Keratinocyte (primary cell): ENCODE results near the gene MAGI1. TPM values are rescaled to one million over a fixed set of nuclear protein-coding genes. Genes with fewer than 3 reads are reported as not detected.

Experiments used
- DNase-seq: peaks from one replicate; pipeline ENCODE4 v3.0.0-alpha.2; 2011; ENCODE audit warnings: low read depth, missing footprints, low spot score
- FAIRE-seq: peaks from 2 replicates; lab custom pipeline; 2011; peaks lifted over from hg19 to GRCh38; lab: Jason Lieb, UNC
- H2AFZ ChIP-seq: 2 replicates; pipeline ENCODE4 v1.6.0; 2012; ENCODE audit warnings: low read length, control low read depth, inconsistent platforms; ENCODE audit not compliant: control insufficient read depth
- H3K27ac ChIP-seq: 2 replicates; pipeline ENCODE4 v1.5.1; 2011; ENCODE audit warnings: low read length; ENCODE audit not compliant: control insufficient read depth, insufficient read depth
- H3K27me3 ChIP-seq: 3 replicates; pipeline ENCODE4 v1.6.0; 2011; ENCODE audit warnings: low read length; ENCODE audit not compliant: control insufficient read depth, insufficient read depth; ENCODE audit errors: extremely low read depth
- H3K36me3 ChIP-seq, 2 experiments: 2 replicates in 1 of 2; 3 replicates in 1 of 2; pipeline ENCODE4 v1.5.1; 2011; ENCODE audit warnings: low read length in 2 of 2, mild to moderate bottlenecking in 1 of 2; ENCODE audit not compliant: control insufficient read depth in 2 of 2, insufficient read depth in 2 of 2; ENCODE audit errors: extremely low read depth in 1 of 2
- H3K4me1 ChIP-seq: 3 replicates; pipeline ENCODE4 v1.5.1; 2011; ENCODE audit warnings: low read length; ENCODE audit not compliant: control insufficient read depth, insufficient read depth; ENCODE audit errors: extremely low read depth
- H3K4me2 ChIP-seq: 3 replicates; pipeline ENCODE4 v1.6.0; 2011; ENCODE audit warnings: low read depth, low read length; ENCODE audit not compliant: control insufficient read depth, insufficient read depth; ENCODE audit errors: extremely low read depth
- H3K4me3 ChIP-seq, 3 experiments: fragments of 200-600 bp in 1 of 3; sonication (generic) in 1 of 3; 2 replicates in 2 of 3; 3 replicates in 1 of 3; pipeline ENCODE4 v1.5.1; 2011 to 2016; ENCODE audit warnings: low read length in 3 of 3, mild to moderate bottlenecking in 3 of 3, control low read depth in 2 of 3, inconsistent platforms in 1 of 3, low read depth in 1 of 3, mixed read lengths in 1 of 3, mixed run types in 1 of 3, moderate library complexity in 1 of 3; ENCODE audit not compliant: control insufficient read depth in 2 of 3, insufficient read depth in 2 of 3; ENCODE audit errors: extremely low read depth in 1 of 3
- H3K79me2 ChIP-seq: 2 replicates; pipeline ENCODE4 v1.6.0; 2012; ENCODE audit warnings: low read length; ENCODE audit not compliant: control insufficient read depth, insufficient read depth
- H3K9ac ChIP-seq: 3 replicates; pipeline ENCODE4 v1.6.0; 2011; ENCODE audit warnings: low read length; ENCODE audit not compliant: control insufficient read depth, insufficient read depth; ENCODE audit errors: extremely low read depth
- H3K9me1 ChIP-seq: 3 replicates; pipeline ENCODE4 v1.6.0; 2011; ENCODE audit warnings: low read length; ENCODE audit not compliant: control insufficient read depth, insufficient read depth; ENCODE audit errors: extremely low read depth
- H3K9me3 ChIP-seq: 2 replicates; pipeline ENCODE4 v1.5.1; 2012; ENCODE audit warnings: low read depth, low read length; ENCODE audit not compliant: control insufficient read depth
- H4K20me1 ChIP-seq: 3 replicates; pipeline ENCODE4 v1.6.0; 2011; ENCODE audit warnings: low read length; ENCODE audit not compliant: control insufficient read depth, insufficient read depth; ENCODE audit errors: extremely low read depth
- CTCF ChIP-seq, 3 experiments: IDR thresholded peaks in 1 of 3; conservative IDR thresholded peaks in 1 of 3; optimal IDR thresholded peaks in 1 of 3; 2 replicates in 2 of 3; 3 replicates in 1 of 3; pipeline versions ENCODE3 to v1.5.1; 2011; ENCODE audit warnings: low read length in 3 of 3, mild to moderate bottlenecking in 3 of 3, moderate library complexity in 2 of 3, control low read depth in 1 of 3, inconsistent platforms in 1 of 3; ENCODE audit not compliant: insufficient read depth in 2 of 3; ENCODE audit errors: extremely low read depth in 1 of 3
- EZH2 ChIP-seq: IDR thresholded peaks from one replicate; pipeline ENCODE4 v1.6.1; 2012; ENCODE audit warnings: inconsistent platforms, mild to moderate bottlenecking, low read length, moderate library complexity
- dilution Hi-C: fragments of 300-500 bp; cut with MboI; formaldehyde crosslinking; loops from one replicate; pipeline ENCODE4 v1.7.0; 2020; ENCODE audit warnings: low sequenced_read_pairs; ENCODE audit not compliant: extremely low pct_ligation_motif_present
- polyA plus RNA-seq, 5 experiments: library from polyadenylated mRNA; depleted of rRNA in 3 of 5; stranded (reverse) in 3 of 5; stranded (forward) in 1 of 5; unstranded in 1 of 5; fragments of >200 nt; gene quantifications; 1 replicate in 1 of 5; 2 replicates in 3 of 5; 3 replicates in 1 of 5; pipeline versions ENCODE4 v1.2.1 to v1.2.3, GENCODE V29; 2011 to 2012; ENCODE audit warnings: missing spikeins in 2 of 5, low read depth in 1 of 5, low replicate concordance in 1 of 5

MAGI1 gene
- polyA plus RNA-seq, 1 donor (not counting 4 experiments of a cell fraction or from before 2014, with no cell fraction given): 10.9 TPM

GRCh38 chr3:65391068-65391467, 647.6 kb downstream of the MAGI1 start:
- no peak overlapping the region for H3K4me2 ChIP-seq
- no peaks in the 10 kb centered on the region for H3K9me1 ChIP-seq
- no peaks in the 10 kb centered on the region for H3K79me2 ChIP-seq
- no peak for TF ChIP-seq CTCF (optimal IDR thresholded peaks at IDR 0.05 in 1 of 3, IDR thresholded peaks at IDR 0.05 in 1 of 3, conservative IDR thresholded peaks at IDR 0.05 in 1 of 3; ENCODE audit: extremely low read depth in 1 of 3, insufficient read depth in 2 of 3, low read length in 3 of 3)
- no peak for TF ChIP-seq EZH2
- H4K20me1 ChIP-seq: no peaks in the 10 kb centered on the region
- H3K4me1 ChIP-seq: no peaks in the 10 kb centered on the region
- H3K27me3 ChIP-seq: no peaks in the 10 kb centered on the region
- FAIRE-seq (no peak), DNase-seq (no peak)
- dilution Hi-C loops: no loop called here
- no peak overlapping the region for H3K27ac ChIP-seq
- H3K9me3 ChIP-seq: no peaks in the 10 kb centered on the region
- H3K9ac ChIP-seq: no peak overlapping the region
- no peak overlapping the region for H2AFZ ChIP-seq
- H3K4me3 ChIP-seq: no peak overlapping the region
- H3K36me3 ChIP-seq: peaks cover 0 to 4% of the 10 kb centered on the region in 2 experiments

GRCh38 chr3:65385805-65386204, 652.9 kb downstream of the MAGI1 start:
- H3K79me2 ChIP-seq: no peaks in the 10 kb centered on the region
- no peak overlapping the region for H3K9ac ChIP-seq
- dilution Hi-C loops: no loop called here
- DNase-seq (no peak), FAIRE-seq (no peak)
- H3K9me3 ChIP-seq: no peaks in the 10 kb centered on the region
- no peaks in the 10 kb centered on the region for H3K9me1 ChIP-seq
- H3K27ac ChIP-seq: no peak overlapping the region
- no peak overlapping the region for H3K4me3 ChIP-seq
- H2AFZ ChIP-seq: no peak overlapping the region
- no peak overlapping the region for H3K4me2 ChIP-seq
- no peaks in the 10 kb centered on the region for H3K4me1 ChIP-seq
- H3K36me3 ChIP-seq: peaks cover 0 to 5% of the 10 kb centered on the region in 2 experiments
- TF ChIP-seq CTCF (optimal IDR thresholded peaks at IDR 0.05 in 1 of 3, IDR thresholded peaks at IDR 0.05 in 1 of 3, conservative IDR thresholded peaks at IDR 0.05 in 1 of 3; ENCODE audit: extremely low read depth in 1 of 3, insufficient read depth in 2 of 3, low read length in 3 of 3): no peak
- TF ChIP-seq EZH2: no peak
- no peaks in the 10 kb centered on the region for H4K20me1 ChIP-seq
- no peaks in the 10 kb centered on the region for H3K27me3 ChIP-seq
